ENCODE data around the gene FXN.
"Not testable (repeated sequence)": the region's sequence is repeated elsewhere in the genome, so short reads cannot be mapped to it uniquely, and the experiment has no call there.

DNA sequence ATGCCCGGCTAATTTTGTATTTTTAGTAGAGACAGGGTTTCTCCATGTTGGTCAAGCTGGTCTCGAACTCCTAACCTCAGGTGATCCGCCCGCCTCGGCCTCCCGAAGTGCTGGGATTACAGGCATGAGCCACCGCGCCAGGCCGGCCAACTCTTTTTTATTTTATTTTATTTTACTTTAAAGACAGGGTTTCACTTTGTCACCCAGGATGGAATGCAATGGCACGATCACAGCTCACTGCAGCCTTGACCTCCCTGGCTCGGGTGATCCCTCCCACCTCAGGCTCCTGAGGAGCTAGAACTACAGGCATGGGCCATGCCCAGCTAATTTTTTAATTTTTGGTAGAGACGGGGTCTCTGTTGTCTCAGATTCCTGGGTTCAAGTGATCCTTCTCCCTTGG is 15.4 kb downstream of the FXN start:
- TF ChIP-seq POLR2A (IDR thresholded peaks at IDR 0.05) = not testable (repeated sequence)
- TF ChIP-seq, protein P1, sequence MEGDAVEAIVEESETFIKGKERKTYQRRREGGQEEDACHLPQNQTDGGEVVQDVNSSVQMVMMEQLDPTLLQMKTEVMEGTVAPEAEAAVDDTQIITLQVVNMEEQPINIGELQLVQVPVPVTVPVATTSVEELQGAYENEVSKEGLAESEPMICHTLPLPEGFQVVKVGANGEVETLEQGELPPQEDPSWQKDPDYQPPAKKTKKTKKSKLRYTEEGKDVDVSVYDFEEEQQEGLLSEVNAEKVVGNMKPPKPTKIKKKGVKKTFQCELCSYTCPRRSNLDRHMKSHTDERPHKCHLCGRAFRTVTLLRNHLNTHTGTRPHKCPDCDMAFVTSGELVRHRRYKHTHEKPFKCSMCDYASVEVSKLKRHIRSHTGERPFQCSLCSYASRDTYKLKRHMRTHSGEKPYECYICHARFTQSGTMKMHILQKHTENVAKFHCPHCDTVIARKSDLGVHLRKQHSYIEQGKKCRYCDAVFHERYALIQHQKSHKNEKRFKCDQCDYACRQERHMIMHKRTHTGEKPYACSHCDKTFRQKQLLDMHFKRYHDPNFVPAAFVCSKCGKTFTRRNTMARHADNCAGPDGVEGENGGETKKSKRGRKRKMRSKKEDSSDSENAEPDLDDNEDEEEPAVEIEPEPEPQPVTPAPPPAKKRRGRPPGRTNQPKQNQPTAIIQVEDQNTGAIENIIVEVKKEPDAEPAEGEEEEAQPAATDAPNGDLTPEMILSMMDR (IDR thresholded peaks at IDR 0.05) = not testable (repeated sequence)

Measured in esophagus squamous epithelium (tissue), 4 donors.